Measurements from ENCODE around the gene TSC22D2.

Gene TSC22D2

DNA sequence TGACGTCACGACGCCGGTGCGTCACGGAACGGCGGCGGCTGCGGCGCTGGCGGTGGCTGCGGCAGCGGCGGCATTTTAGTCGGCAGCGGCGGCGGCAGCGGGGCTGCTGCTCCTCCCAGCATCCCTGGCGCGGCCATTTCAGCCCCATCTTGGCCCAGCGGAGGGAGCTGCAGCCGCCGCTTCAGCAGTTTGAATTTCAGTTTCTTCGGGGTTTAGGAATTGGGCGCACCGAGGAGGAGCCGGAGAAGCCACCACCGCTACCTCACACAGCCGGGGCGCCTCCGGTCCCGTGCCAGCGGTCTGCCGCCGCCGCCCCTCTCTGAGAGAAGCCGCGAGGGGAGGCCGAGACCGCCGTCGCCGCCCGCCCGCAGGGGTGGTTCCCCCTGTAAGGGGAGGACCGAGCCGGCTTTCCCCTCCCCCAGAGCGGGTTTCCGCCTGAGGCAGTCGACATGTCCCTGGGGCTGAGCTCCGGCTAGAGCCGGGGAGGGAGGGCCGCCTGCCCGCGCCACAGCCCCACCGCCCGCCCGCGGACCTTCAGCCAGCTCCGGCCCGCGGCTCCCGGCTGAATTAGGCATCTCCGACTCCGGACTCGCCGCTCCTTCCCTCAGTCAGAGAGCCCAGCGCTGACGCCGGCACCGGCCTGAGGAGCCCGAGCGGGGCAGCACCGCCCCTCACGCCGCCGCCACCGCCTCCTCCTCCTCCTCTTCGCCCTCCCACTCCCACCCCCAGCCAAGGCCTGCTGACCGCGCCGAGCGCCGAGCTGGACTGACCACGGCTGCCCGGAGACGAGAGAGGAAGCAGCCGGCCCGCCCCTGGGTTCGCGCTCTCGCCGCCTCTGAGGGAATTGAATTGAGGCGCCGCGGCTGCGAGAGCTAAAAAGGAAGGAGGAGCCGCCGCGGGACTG, at the start of gene TSC22D2:
TSS of gene TSC22D2 (plus strand) at position 78 of the 904 bp plus-strand sequence. CDS start 1,053 bp downstream, outside the sequence.
- peak within 1 kb of the TSS; percentile 99 for H3K27ac ChIP-seq
- TF ChIP-seq, protein P1, sequence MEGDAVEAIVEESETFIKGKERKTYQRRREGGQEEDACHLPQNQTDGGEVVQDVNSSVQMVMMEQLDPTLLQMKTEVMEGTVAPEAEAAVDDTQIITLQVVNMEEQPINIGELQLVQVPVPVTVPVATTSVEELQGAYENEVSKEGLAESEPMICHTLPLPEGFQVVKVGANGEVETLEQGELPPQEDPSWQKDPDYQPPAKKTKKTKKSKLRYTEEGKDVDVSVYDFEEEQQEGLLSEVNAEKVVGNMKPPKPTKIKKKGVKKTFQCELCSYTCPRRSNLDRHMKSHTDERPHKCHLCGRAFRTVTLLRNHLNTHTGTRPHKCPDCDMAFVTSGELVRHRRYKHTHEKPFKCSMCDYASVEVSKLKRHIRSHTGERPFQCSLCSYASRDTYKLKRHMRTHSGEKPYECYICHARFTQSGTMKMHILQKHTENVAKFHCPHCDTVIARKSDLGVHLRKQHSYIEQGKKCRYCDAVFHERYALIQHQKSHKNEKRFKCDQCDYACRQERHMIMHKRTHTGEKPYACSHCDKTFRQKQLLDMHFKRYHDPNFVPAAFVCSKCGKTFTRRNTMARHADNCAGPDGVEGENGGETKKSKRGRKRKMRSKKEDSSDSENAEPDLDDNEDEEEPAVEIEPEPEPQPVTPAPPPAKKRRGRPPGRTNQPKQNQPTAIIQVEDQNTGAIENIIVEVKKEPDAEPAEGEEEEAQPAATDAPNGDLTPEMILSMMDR (conservative IDR thresholded peaks at IDR 0.05): peak; percentile 24
- TF ChIP-seq ZFX (IDR thresholded peaks at IDR 0.05): peak; percentile 91

DNA sequence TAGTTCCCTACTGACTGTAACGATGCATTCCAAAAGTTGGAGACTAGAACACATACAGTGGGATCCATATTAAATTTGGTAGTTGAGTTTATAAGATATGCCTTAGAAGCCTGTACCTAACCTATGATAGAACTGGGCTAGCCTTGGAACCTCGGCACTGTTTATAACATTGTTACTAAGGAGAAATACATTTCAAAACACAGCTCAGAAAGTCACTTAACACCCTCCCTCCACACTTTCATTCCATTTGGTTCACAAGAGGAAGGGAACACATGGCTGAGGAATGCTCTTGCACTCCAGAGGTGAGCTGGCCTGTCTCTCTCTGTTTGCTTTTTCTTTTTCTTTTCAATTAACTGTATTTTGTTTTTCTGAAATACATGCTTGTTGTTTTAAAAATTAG, 48.7 kb upstream of the TSC22D2 start:
- no peak overlapping the region for H3K27ac ChIP-seq
- no peak for TF ChIP-seq ZFX (IDR thresholded peaks at IDR 0.05)
- TF ChIP-seq, protein P1 (conservative IDR thresholded peaks at IDR 0.05): no peak

DNA sequence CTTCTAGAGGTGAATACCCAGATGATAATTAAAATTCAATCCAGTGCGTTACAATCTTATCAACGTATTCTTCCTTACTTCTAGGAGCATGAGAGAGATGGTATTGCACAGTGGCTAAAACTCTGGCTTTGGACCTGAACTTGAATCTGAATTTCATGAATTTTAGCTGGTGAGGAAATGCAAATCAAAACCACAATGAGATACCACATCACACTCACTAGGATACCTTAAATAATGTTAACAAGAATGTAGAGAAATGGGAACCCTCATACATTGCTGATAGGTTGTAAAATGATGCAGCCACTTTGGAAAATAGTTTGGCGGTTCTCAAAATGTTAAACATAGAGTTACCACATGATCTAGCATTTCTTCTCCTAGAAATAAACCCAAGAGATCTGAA, 47.1 kb upstream of the TSC22D2 start:
- H3K27ac ChIP-seq: no peak overlapping the region
- TF ChIP-seq, protein P1 (conservative IDR thresholded peaks at IDR 0.05): no peak
- no peak for TF ChIP-seq ZFX (IDR thresholded peaks at IDR 0.05)

DNA sequence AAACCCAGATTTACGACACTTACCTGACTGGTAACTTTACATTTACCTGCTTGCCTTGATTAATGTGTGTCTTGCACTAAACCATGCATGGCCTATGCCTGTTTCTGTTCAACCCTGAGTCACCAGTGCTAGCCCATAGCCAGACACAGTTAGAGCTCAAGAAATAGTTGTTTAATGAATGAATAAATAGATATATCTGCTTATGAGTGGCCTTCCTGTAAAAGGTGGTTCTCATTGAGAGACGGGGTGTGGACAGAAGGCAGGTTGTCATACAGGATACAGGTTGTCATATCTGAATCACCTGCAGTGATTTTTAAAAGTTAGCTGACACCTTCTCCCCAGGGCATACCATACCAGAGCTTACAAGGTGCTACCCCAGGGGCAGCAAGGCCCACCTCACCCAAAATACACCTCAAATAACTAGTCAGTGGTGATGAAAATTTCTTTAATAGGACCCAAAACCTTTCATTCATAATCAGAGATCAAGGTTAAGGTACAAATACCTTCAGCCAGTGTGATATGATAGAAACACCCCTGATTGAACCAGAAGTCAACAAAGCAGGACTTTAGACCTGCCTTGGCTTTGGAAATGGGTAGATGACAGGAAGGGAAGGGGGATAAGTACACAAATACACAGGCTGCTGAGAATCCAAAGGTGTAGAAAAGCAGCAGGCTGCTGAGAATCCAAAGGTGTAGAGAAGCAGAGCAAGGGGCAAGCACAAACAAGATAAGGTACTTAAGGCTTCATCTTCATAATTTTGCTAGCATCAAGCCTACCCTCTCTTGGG, 45.4 kb upstream of the TSC22D2 start:
- no peak for TF ChIP-seq ZFX (IDR thresholded peaks at IDR 0.05)
- no peak overlapping the region for H3K27ac ChIP-seq

DNA sequence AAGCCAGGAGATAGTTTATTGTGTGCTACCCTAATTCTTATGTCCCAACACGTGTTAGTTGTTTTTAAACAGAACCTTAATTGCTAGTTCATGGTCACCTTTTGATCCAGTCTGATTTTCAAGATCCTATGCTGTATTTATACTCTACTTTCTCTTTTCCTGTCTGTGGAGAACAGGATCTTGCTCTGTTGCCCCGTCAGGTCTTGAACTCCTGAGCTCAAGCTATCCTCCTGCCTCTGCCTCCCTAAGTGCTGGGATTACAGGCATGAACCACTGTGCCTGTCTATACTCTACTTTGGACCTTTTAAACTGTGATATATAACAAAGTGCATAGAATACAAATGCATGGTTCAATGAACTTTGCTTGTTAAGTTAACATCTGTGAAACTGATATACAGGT, 44.7 kb upstream of the TSC22D2 start:
- no peak for TF ChIP-seq ZFX (IDR thresholded peaks at IDR 0.05)
- TF ChIP-seq, protein P1 (conservative IDR thresholded peaks at IDR 0.05): no peak
- H3K27ac ChIP-seq: no peak overlapping the region

DNA sequence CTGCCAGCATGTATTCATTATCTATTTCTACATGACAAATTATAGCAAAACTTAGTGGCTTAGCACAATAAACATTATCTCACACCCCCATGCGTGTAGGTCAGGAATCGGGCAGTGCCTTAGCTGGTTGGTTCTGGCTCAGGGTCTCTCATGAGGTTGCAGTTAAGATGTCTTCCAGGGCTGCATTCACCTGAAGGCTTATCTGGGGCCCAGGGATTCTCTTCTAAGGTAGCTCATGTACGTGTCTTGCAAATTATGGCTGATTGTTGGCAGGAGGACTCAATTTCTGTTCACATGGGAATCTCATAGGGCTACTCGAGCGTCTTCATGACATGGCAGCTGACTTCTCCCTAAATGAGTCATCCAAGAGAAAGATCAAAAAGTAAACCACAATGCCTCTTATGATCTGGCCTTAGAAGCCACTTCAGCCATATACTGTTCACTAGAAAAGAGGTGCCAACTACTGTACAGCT, 42.9 kb upstream of the TSC22D2 start:
- TF ChIP-seq, protein P1 (conservative IDR thresholded peaks at IDR 0.05): no peak
- TF ChIP-seq ZFX (IDR thresholded peaks at IDR 0.05): no peak
- H3K27ac ChIP-seq: no peak overlapping the region

DNA sequence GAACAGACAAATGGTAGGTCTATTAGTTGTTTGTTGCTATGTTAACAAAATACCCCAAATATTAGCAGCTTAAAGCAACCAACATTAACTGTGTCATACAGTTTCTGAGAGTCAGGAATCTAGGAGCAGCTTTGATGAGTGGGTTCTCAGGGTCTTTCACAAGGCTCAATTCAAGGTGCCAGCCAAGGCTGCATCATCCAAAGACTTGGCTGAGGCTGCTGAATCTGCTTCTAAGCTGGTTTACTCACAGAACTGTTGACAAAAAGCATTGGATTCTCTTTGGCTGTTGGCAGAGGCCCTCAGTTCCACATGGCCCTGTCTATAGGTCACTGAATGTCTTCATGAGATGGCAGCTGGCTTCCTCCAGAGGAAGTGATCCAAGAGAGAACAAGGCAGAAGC, 40.3 kb upstream of the TSC22D2 start:
- TF ChIP-seq, protein P1 (conservative IDR thresholded peaks at IDR 0.05): no peak
- no peak for TF ChIP-seq ZFX (IDR thresholded peaks at IDR 0.05)

More for the DNA sequence above, 40.3 kb upstream of the TSC22D2 start:
- no peak overlapping the region for H3K27ac ChIP-seq
